Thyroid gland (tissue), 4 donors: ENCODE results near the gene ZBTB7B.

ENCODE experiments used
- CTCF ChIP-seq, 6 experiments: fragments of 200-600 bp in 3 of 6; fragments of 450-650 bp in 3 of 6; sonication (generic) in 3 of 6; IDR thresholded peaks; one replicate each; pipeline ENCODE4 v1.5.1; 2016 to 2019; ENCODE audit warnings: antibody characterized with exemption in 6 of 6, mild to moderate bottlenecking in 2 of 6, inconsistent platforms in 1 of 6, moderate library complexity in 1 of 6
- POLR2A ChIP-seq, 2 donors: fragments of 450-650 bp; IDR thresholded peaks; one replicate each; pipeline ENCODE4 v1.6.1; 2017; ENCODE audit warnings: antibody characterized with exemption in 2 of 2, mild to moderate bottlenecking in 2 of 2, moderate library complexity in 1 of 2

- TF ChIP-seq CTCF (IDR thresholded peaks at IDR 0.05) (no peak), POLR2A (IDR thresholded peaks at IDR 0.05) (no peak)
These were observed 64.2 kb downstream of the ZBTB7B start for GRCh38 chr1:155066777-155067176.
